ENCODE data around the gene MYL4.

DNA sequence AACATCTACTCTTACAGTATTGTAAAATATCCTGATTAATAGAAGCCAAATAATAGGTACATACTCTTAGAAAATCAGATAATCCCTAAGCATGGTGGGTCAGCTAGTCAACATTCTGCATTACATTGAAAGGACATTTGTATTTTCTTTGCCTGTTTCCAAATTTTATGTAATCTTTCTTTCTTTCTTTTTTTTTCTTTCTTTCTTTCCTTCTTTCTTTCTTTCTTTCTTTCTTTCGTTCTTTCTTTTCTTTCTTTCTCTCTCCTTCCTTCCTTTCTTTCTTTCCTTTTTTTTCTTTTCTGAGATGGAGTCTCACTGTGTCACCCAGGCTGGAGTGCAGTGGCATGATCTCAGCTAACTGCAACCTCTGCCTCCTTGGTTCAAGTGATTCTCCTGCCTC lies 63.3 kb downstream of the MYL4 start:
- TF ChIP-seq, protein P1, sequence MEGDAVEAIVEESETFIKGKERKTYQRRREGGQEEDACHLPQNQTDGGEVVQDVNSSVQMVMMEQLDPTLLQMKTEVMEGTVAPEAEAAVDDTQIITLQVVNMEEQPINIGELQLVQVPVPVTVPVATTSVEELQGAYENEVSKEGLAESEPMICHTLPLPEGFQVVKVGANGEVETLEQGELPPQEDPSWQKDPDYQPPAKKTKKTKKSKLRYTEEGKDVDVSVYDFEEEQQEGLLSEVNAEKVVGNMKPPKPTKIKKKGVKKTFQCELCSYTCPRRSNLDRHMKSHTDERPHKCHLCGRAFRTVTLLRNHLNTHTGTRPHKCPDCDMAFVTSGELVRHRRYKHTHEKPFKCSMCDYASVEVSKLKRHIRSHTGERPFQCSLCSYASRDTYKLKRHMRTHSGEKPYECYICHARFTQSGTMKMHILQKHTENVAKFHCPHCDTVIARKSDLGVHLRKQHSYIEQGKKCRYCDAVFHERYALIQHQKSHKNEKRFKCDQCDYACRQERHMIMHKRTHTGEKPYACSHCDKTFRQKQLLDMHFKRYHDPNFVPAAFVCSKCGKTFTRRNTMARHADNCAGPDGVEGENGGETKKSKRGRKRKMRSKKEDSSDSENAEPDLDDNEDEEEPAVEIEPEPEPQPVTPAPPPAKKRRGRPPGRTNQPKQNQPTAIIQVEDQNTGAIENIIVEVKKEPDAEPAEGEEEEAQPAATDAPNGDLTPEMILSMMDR (IDR thresholded peaks at IDR 0.05; ENCODE audit: low read length), result no peak
- no peak for TF ChIP-seq EZH2 (IDR thresholded peaks at IDR 0.05; ENCODE audit: borderline replicate concordance, low read length)
